Uterus (tissue), 2 donors: Measurements from ENCODE around the gene FGFR1OP2.

ENCODE experiments used
- CTCF ChIP-seq, 4 experiments: fragments of 200-600 bp in 2 of 4; fragments of 450-650 bp in 2 of 4; sonication (generic) in 2 of 4; IDR thresholded peaks; one replicate each; pipeline ENCODE4 v1.5.1; 2016 to 2019; ENCODE audit warnings: antibody characterized with exemption in 4 of 4, mild to moderate bottlenecking in 2 of 4, moderate library complexity in 1 of 4
- POLR2A ChIP-seq, 2 donors: fragments of 450-650 bp; IDR thresholded peaks; one replicate each; pipeline ENCODE4 v1.6.1; 2016; ENCODE audit warnings: antibody characterized with exemption in 2 of 2, mild to moderate bottlenecking in 1 of 2, moderate library complexity in 1 of 2

DNA sequence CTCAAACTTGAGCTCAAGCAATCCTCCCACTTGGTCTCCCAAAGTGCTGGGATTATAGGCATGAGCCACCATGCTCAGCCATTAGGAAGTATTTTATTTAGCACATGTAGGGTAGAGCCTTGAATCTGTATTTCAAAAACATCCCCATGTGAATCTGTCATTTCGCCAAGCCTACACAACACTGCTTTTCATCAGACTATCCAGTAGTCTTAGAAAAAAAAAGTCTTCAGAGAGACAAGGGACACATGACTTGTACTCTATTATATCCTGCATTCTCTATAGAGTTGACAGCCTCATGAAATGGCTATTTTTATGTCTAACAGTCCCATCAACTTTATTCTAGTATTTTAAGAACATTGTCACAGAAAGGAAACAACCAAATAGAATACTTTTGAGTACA, 40.5 kb downstream of the FGFR1OP2 start:
- no peak for TF ChIP-seq CTCF (IDR thresholded peaks at IDR 0.05)
- TF ChIP-seq POLR2A (IDR thresholded peaks at IDR 0.05) = no peak
